K562 (cell line): Measurements from ENCODE around the gene YLPM1. TPM values are rescaled to one million over a fixed set of nuclear protein-coding genes. Genes with fewer than 3 reads are reported as not detected.

Experiments
- CBFB ChIP-seq: sonication (generic); formaldehyde crosslinking; IDR thresholded peaks from 2 replicates; pipeline ENCODE4 v1.4.0; 2020; ENCODE audit warnings: mild to moderate bottlenecking, missing genetic modification reagents
- CHCHD3 ChIP-seq: fragments of 250-450 bp; sonication (Bioruptor Pico); IDR thresholded peaks from 2 replicates; pipeline ENCODE4 v2.1.2; 2022; ENCODE audit warnings: mild to moderate bottlenecking
- EWSR1 ChIP-seq: fragments of 450-650 bp; IDR thresholded peaks from 2 replicates; pipeline ENCODE4 v1.6.1; 2018; ENCODE audit warnings: borderline replicate concordance, mild to moderate bottlenecking, low read depth, moderate library complexity; ENCODE audit not compliant: partially characterized antibody
- FOXA1 ChIP-seq: fragments of 450-650 bp; IDR thresholded peaks from 2 replicates; pipeline ENCODE4 v1.6.1; 2016; ENCODE audit warnings: mild to moderate bottlenecking, borderline replicate concordance
- RB1 ChIP-seq: fragments of 450-650 bp; IDR thresholded peaks from 2 replicates; pipeline ENCODE4 v1.6.1; 2017; ENCODE audit warnings: low read depth, mild to moderate bottlenecking
- RCOR1 ChIP-seq, 2 experiments: IDR thresholded peaks; 2 replicates each; pipeline ENCODE4 v1.6.1; 2012; ENCODE audit warnings: low read depth in 2 of 2, low read length in 2 of 2, borderline replicate concordance in 1 of 2, improper control_type of control experiment in 1 of 2
- SIN3A ChIP-seq, 2 experiments: fragments of 150-350 bp in 1 of 2; IDR thresholded peaks; 2 replicates each; pipeline ENCODE4 v1.6.1; 2011 to 2016; ENCODE audit warnings: borderline replicate concordance in 2 of 2, low read depth in 2 of 2, low read length in 2 of 2, mild to moderate bottlenecking in 2 of 2, moderate library complexity in 2 of 2; ENCODE audit not compliant: control insufficient read depth in 1 of 2
- SIX5 ChIP-seq, 2 experiments: IDR thresholded peaks; 2 replicates each; pipeline ENCODE4 v1.6.1; 2011; ENCODE audit warnings: low read length in 2 of 2, borderline replicate concordance in 1 of 2, low read depth in 1 of 2, mild to moderate bottlenecking in 1 of 2, moderate library complexity in 1 of 2; ENCODE audit not compliant: insufficient read depth in 1 of 2
- TEAD4 ChIP-seq, 2 experiments: sonication (generic) in 1 of 2; formaldehyde crosslinking in 1 of 2; IDR thresholded peaks; 2 replicates each; pipeline versions ENCODE4 v1.6.1 to v1.8.0; 2012 to 2022; ENCODE audit warnings: borderline replicate concordance in 1 of 2, inconsistent platforms in 1 of 2, low read length in 1 of 2, mild to moderate bottlenecking in 1 of 2, missing genetic modification reagents in 1 of 2
- ZBTB17 ChIP-seq: fragments of 450-650 bp; formaldehyde crosslinking; IDR thresholded peaks from 2 replicates; pipeline ENCODE4 v1.4.0; 2020; ENCODE audit warnings: mild to moderate bottlenecking
- ZEB2 ChIP-seq: fragments of 450-650 bp; IDR thresholded peaks from 2 replicates; pipeline ENCODE4 v1.6.1; 2016
- ZNF174 ChIP-seq: fragments of 250-450 bp; sonication (Bioruptor Pico); IDR thresholded peaks from 2 replicates; pipeline ENCODE4 v1.4.0; 2020; ENCODE audit warnings: mild to moderate bottlenecking
- ZNF324 ChIP-seq: fragments of 250-450 bp; sonication (Bioruptor Pico); IDR thresholded peaks from 2 replicates; pipeline ENCODE4 v1.4.0; 2020; ENCODE audit warnings: mild to moderate bottlenecking
- ZNF830 ChIP-seq: fragments of 250-450 bp; sonication (Bioruptor Pico); IDR thresholded peaks from 2 replicates; pipeline ENCODE4 v1.5.0; 2021; ENCODE audit warnings: mild to moderate bottlenecking
- polyA plus RNA-seq, 8 experiments: library from polyadenylated mRNA; depleted of rRNA in 4 of 8; stranded (reverse) in 5 of 8; unstranded in 3 of 8; fragments of >200 nt; fragmentation: Nextera tagmentation in 2 of 8; fragmentation: Illumina TruSeq in 1 of 8; extraction: Ambion mirVana in 2 of 8; extraction: Trizol in 1 of 8; gene quantifications; 2 replicates each; pipeline versions ENCODE4 v1.2.1 to v1.2.3, GENCODE V29; 2011 to 2014; ENCODE audit warnings: inconsistent platforms in 1 of 8, missing spikeins in 1 of 8
- total RNA-seq, 7 experiments: library from RNA; depleted of rRNA in 6 of 7; stranded (reverse); fragments of >200 nt in 6 of 7; fragmentation: Illumina TruSeq in 2 of 7; extraction: Trizol in 2 of 7; gene quantifications; 2 replicates each; pipeline versions ENCODE4 v1.2.1 to v1.2.3, GENCODE V29; 2011 to 2021; ENCODE audit warnings: low replicate concordance in 1 of 7
- TF ChIP-seq, protein P1 (sequence below): fragments of 450-650 bp; IDR thresholded peaks from 2 replicates; pipeline ENCODE4 v1.6.1; 2016; ENCODE audit warnings: low read depth
- TF ChIP-seq, protein P2 (sequence below): fragments of 250-450 bp; sonication (Bioruptor Pico); IDR thresholded peaks from 2 replicates; pipeline ENCODE4 v1.5.0; 2021

Gene YLPM1
- total and polyA plus RNA-seq, 9 of the 15 experiments (the other 6 are each of a cell fraction or from before 2014, with no cell fraction given) = 7.2 to 32.7 (median 14.6) TPM

DNA sequence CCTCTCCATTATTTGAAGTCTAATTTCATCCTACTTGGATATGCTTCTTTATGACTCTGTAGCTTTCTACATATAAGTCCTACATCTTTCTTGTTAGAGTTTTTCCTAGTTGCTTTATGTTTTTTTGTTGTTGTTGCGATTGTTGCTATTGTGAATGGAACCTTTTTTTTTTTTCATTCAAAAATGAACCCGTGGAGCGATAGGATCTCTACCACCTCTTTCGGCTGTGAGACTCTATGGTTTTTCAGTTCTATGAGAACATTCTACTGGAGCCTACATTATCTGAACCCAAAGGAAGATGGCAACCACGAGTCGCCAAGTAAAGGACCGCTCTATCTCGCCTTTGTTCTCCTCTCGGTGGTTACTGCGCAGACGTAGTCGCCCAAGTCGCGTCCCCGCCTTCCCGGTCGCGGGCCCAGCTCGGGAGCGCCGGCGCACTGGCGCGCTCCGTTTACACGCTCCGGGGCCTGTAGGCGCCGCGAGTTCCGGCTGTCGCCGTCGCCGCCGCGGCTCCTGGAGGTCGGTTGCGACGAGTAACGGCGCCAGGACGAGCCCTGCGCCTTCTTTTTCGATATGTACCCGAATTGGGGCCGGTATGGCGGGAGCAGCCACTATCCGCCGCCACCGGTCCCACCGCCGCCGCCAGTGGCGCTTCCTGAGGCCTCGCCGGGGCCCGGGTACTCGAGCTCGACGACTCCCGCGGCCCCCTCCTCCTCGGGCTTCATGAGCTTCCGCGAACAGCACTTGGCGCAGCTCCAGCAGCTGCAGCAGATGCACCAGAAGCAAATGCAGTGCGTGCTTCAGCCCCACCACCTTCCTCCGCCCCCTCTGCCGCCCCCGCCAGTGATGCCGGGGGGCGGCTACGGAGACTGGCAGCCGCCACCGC is at the start of gene YLPM1 (continued):
- TF ChIP-seq, protein P1, sequence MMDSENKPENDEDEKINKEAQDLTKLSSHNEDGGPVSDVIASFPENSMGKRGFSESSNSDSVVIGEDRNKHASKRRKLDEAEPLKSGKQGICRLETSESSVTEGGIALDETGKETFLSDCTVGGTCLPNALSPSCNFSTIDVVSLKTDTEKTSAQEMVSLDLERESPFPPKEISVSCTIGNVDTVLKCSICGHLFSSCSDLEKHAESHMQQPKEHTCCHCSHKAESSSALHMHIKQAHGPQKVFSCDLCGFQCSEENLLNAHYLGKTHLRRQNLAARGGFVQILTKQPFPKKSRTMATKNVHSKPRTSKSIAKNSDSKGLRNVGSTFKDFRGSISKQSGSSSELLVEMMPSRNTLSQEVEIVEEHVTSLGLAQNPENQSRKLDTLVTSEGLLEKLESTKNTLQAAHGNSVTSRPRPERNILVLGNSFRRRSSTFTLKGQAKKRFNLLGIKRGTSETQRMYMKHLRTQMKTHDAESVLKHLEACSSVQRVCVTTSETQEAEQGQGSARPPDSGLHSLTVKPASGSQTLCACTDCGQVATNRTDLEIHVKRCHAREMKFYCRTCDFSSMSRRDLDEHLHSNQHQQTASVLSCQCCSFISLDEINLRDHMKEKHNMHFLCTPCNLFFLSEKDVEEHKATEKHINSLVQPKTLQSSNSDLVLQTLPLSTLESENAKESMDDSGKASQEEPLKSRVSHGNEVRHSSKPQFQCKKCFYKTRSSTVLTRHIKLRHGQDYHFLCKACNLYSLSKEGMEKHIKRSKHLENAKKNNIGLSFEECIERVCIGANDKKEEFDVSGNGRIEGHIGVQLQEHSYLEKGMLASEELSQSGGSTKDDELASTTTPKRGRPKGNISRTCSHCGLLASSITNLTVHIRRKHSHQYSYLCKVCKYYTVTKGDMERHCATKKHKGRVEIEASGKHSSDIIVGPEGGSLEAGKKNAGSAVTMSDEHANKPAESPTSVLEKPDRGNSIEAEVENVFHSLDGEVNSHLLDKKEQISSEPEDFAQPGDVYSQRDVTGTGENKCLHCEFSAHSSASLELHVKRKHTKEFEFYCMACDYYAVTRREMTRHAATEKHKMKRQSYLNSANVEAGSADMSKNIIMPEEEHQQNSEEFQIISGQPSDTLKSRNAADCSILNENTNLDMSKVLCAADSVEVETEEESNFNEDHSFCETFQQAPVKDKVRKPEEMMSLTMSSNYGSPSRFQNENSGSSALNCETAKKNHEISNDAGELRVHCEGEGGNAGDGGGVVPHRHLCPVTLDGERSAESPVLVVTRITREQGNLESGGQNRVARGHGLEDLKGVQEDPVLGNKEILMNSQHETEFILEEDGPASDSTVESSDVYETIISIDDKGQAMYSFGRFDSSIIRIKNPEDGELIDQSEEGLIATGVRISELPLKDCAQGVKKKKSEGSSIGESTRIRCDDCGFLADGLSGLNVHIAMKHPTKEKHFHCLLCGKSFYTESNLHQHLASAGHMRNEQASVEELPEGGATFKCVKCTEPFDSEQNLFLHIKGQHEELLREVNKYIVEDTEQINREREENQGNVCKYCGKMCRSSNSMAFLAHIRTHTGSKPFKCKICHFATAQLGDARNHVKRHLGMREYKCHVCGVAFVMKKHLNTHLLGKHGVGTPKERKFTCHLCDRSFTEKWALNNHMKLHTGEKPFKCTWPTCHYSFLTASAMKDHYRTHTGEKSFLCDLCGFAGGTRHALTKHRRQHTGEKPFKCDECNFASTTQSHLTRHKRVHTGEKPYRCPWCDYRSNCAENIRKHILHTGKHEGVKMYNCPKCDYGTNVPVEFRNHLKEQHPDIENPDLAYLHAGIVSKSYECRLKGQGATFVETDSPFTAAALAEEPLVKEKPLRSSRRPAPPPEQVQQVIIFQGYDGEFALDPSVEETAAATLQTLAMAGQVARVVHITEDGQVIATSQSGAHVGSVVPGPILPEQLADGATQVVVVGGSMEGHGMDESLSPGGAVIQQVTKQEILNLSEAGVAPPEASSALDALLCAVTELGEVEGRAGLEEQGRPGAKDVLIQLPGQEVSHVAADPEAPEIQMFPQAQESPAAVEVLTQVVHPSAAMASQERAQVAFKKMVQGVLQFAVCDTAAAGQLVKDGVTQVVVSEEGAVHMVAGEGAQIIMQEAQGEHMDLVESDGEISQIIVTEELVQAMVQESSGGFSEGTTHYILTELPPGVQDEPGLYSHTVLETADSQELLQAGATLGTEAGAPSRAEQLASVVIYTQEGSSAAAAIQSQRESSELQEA = no peak
- TF ChIP-seq TEAD4 (IDR thresholded peaks at IDR 0.05; ENCODE audit: low read length) (no peak), TEAD4 (CRISPR knock-in tag; IDR thresholded peaks at IDR 0.05; ENCODE audit: borderline replicate concordance) (no peak), ZNF830 (no peak), FOXA1 (no peak), ZNF324 (CRISPR knock-in tag) (no peak), ZNF174 (no peak), RCOR1 (IDR thresholded peaks at IDR 0.05; ENCODE audit: borderline replicate concordance in 1 of 2, low read depth in 2 of 2, low read length in 2 of 2) (no peak), SIX5 (IDR thresholded peaks at IDR 0.05; ENCODE audit: borderline replicate concordance in 1 of 2, insufficient read depth in 1 of 2, low read depth in 1 of 2, low read length in 2 of 2) (no peak), CHCHD3 (CRISPR knock-in tag) (no peak), SIN3A (IDR thresholded peaks at IDR 0.05; ENCODE audit: borderline replicate concordance in 2 of 2, control insufficient read depth in 1 of 2, low read depth in 2 of 2, low read length in 2 of 2) (no peak; a peak in 1 of 4 replicates), EWSR1 (no peak), CBFB (CRISPR knock-in tag) (no peak), ZBTB17 (CRISPR knock-in tag) (no peak), ZEB2 (no peak), RB1 (peak; percentile 65; the same call in 1 of the 2 replicates)
- TF ChIP-seq, protein P2, sequence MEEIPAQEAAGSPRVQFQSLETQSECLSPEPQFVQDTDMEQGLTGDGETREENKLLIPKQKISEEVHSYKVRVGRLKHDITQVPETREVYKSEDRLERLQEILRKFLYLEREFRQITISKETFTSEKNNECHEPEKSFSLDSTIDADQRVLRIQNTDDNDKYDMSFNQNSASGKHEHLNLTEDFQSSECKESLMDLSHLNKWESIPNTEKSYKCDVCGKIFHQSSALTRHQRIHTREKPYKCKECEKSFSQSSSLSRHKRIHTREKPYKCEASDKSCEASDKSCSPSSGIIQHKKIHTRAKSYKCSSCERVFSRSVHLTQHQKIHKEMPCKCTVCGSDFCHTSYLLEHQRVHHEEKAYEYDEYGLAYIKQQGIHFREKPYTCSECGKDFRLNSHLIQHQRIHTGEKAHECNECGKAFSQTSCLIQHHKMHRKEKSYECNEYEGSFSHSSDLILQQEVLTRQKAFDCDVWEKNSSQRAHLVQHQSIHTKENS (CRISPR knock-in tag) = no peak
